HepG2 (cell line): ENCODE measurements around the gene TMEM204. TPM values are rescaled to one million over a fixed set of nuclear protein-coding genes. Genes with fewer than 3 reads are reported as not detected.

Experiments
- ATAC-seq: fragments of 200-7000 bp; cut with Tn5 transposase; 3 replicates; pipeline ENCODE4 v1.9.1; 2020; ENCODE audit warnings: mild to moderate bottlenecking, moderate library complexity
- BruUV-seq: library from RNA; stranded (reverse); fragments of 400-500 nt; replicated peaks from 2 replicates; lab custom pipeline; 2021; lab: Mats Ljungman, UMichigan
- CTCF ChIA-PET: fragments of 300-600 bp; formaldehyde crosslinking; extraction: SDS; loops from one replicate; lab custom pipeline; 2021; ENCODE audit warnings: low total read pairs, inconsistent platforms, low intra/inter-chr PET ratio; lab: Yijun Ruan, JAX
- POLR2A ChIA-PET: fragments of 350-600 bp; sonication (Branson Sonifier 250); formaldehyde crosslinking; loops from one replicate; lab custom pipeline; 2020; ENCODE audit warnings: antibody characterized with exemption, inconsistent platforms; lab: Yijun Ruan, JAX
- DNase-seq: peaks from one replicate; pipeline ENCODE4 v3.0.0-alpha.2; 2015; ENCODE audit warnings: low spot score
- FAIRE-seq: peaks from 3 replicates; lab custom pipeline; 2011; peaks lifted over from hg19 to GRCh38; lab: Jason Lieb, UNC
- H2AFZ ChIP-seq: one replicate; pipeline ENCODE4 v1.6.1; 2011; ENCODE audit warnings: low read length, inconsistent platforms
- H3K27ac ChIP-seq: fragments of 300-600 bp; 3 replicates; pipeline ENCODE4 v1.8.0; 2011; ENCODE audit warnings: mixed run types, mild to moderate bottlenecking, mixed read lengths, low read length, inconsistent platforms; ENCODE audit not compliant: insufficient read depth; ENCODE audit errors: extremely low read length
- H3K27me3 ChIP-seq, 2 experiments: fragments of 200-600 bp in 1 of 2; 2 replicates in 1 of 2; 3 replicates in 1 of 2; pipeline versions ENCODE4 v1.6.0 to v1.8.0; 2011; ENCODE audit warnings: low read length in 2 of 2, mild to moderate bottlenecking in 2 of 2, moderate library complexity in 2 of 2, inconsistent platforms in 1 of 2; ENCODE audit not compliant: insufficient read depth in 2 of 2, control insufficient read depth in 1 of 2
- H3K36me3 ChIP-seq, 2 experiments: fragments of 200-600 bp in 1 of 2; replicated peaks in 1 of 2; 2 replicates in 1 of 2; 3 replicates in 1 of 2; pipeline versions ENCODE4 v1.5.1 to v1.8.0; 2011; ENCODE audit warnings: low read length in 2 of 2, inconsistent platforms in 1 of 2; ENCODE audit not compliant: insufficient read depth in 2 of 2, control insufficient read depth in 1 of 2
- H3K4me1 ChIP-seq: 2 replicates; pipeline ENCODE4 v1.5.1; 2012; ENCODE audit warnings: low read length, inconsistent platforms; ENCODE audit not compliant: insufficient read depth
- H3K4me2 ChIP-seq: 2 replicates; pipeline ENCODE4 v1.6.0; 2011; ENCODE audit warnings: low read depth, low read length, inconsistent platforms
- H3K4me3 ChIP-seq, 3 experiments: fragments of 200-600 bp in 1 of 3; sonication (generic), shearing (Covaris generic) in 1 of 3; replicated peaks in 1 of 3; 2 replicates each; pipeline ENCODE4 v1.5.1; 2011 to 2016; ENCODE audit warnings: low read length in 3 of 3, inconsistent platforms in 2 of 3, low read depth in 2 of 3, mild to moderate bottlenecking in 2 of 3, control low read depth in 1 of 3, mixed read lengths in 1 of 3; ENCODE audit not compliant: insufficient read depth in 1 of 3
- H3K79me2 ChIP-seq: one replicate; pipeline ENCODE4 v1.6.1; 2011; ENCODE audit warnings: low read length, inconsistent platforms; ENCODE audit not compliant: insufficient read depth
- H3K9ac ChIP-seq: 2 replicates; pipeline ENCODE4 v1.6.0; 2011; ENCODE audit warnings: mild to moderate bottlenecking, low read depth, low read length, inconsistent platforms; ENCODE audit not compliant: insufficient read depth
- H3K9me3 ChIP-seq: 2 replicates; pipeline ENCODE4 v1.5.1; 2012; ENCODE audit warnings: mild to moderate bottlenecking, low read length
- H4K20me1 ChIP-seq: 2 replicates; pipeline ENCODE4 v1.6.0; 2011; ENCODE audit warnings: inconsistent platforms, mild to moderate bottlenecking, low read length, moderate library complexity; ENCODE audit not compliant: insufficient read depth
- GATAD1 ChIP-seq: IDR thresholded peaks from 2 replicates; pipeline ENCODE4 v1.6.1; 2016; ENCODE audit warnings: missing genetic modification reagents, missing compliant biosample characterization
- GTF2F1 ChIP-seq: fragments of 150-350 bp; IDR thresholded peaks from 2 replicates; pipeline ENCODE4 v1.6.1; 2014; ENCODE audit warnings: low read length
- KAT8 ChIP-seq: IDR thresholded peaks from 2 replicates; pipeline ENCODE4 v1.6.1; 2016; ENCODE audit warnings: missing genetic modification reagents, missing compliant biosample characterization
- NR3C1 ChIP-seq: sonication (generic); formaldehyde crosslinking; IDR thresholded peaks from 2 replicates; pipeline ENCODE4 v1.4.0; 2020; ENCODE audit warnings: missing genetic modification reagents
- PBX2 ChIP-seq: IDR thresholded peaks from 2 replicates; pipeline ENCODE4 v1.6.1; 2016; ENCODE audit warnings: control low read depth
- PHF20 ChIP-seq: sonication (generic); formaldehyde crosslinking; IDR thresholded peaks from 2 replicates; pipeline ENCODE4 v1.5.0; 2020; ENCODE audit warnings: mild to moderate bottlenecking, missing genetic modification reagents
- PLRG1 ChIP-seq: fragments of 450-650 bp; conservative IDR thresholded peaks from 2 replicates; pipeline ENCODE4 v1.6.1; 2016
- SYNCRIP ChIP-seq: fragments of 200-400 bp; formaldehyde crosslinking; IDR thresholded peaks from 2 replicates; pipeline ENCODE4 v1.6.1; 2018; ENCODE audit warnings: mild to moderate bottlenecking, low read depth, low read length; ENCODE audit not compliant: insufficient read depth
- THAP11 ChIP-seq: IDR thresholded peaks from 2 replicates; pipeline ENCODE4 v1.6.1; 2016; ENCODE audit warnings: missing biosample characterization, missing genetic modification reagents
- ZNF143 ChIP-seq: sonication (generic); formaldehyde crosslinking; IDR thresholded peaks from 2 replicates; pipeline ENCODE4 v1.4.0; 2020; ENCODE audit warnings: missing genetic modification reagents
- in situ Hi-C: cut with HindIII; loops from 2 replicates; pipeline ENCODE4 v1.10.0; 2017; ENCODE audit warnings: low pct_unique_long_range_greater_than_20kb; ENCODE audit not compliant: extremely low pct_ligation_motif_present
- intact Hi-C: fragments of 100-400 bp; cut with micrococcal nuclease; formaldehyde crosslinking; loops from one replicate; pipeline ENCODE4 v1.10.0; 2022; ENCODE audit not compliant: unreplicated experiment
- polyA plus RNA-seq, 8 experiments: library from polyadenylated mRNA; depleted of rRNA in 3 of 8; stranded (reverse) in 7 of 8; unstranded in 1 of 8; fragments of >200 nt; fragmentation: Illumina TruSeq in 4 of 8; extraction: Trizol in 4 of 8; gene quantifications; 2 replicates each; pipeline versions ENCODE4 v1.2.1 to v1.2.3, GENCODE V29; 2011 to 2016; ENCODE audit warnings: low read depth in 4 of 8, missing spikeins in 1 of 8, mixed read lengths in 1 of 8; ENCODE audit not compliant: insufficient read depth in 1 of 8
- total RNA-seq, 5 experiments: library from RNA; depleted of rRNA; stranded (reverse); fragments of >200 nt; fragmentation: Illumina TruSeq; extraction: Trizol; gene quantifications; 2 replicates each; pipeline ENCODE4 v1.2.3, GENCODE V29; 2016; ENCODE audit warnings: low read depth in 1 of 5
- TF ChIP-seq, protein P1 (sequence below): sonication (generic); formaldehyde crosslinking; IDR thresholded peaks from 2 replicates; pipeline ENCODE4 v1.5.1; 2020; ENCODE audit warnings: mild to moderate bottlenecking, missing genetic modification reagents, moderate library complexity

TMEM204 gene
- total and polyA plus RNA-seq, 2 of the 13 experiments (the other 11 are each of a cell fraction or from before 2014, with no cell fraction given), result not detected

GRCh38 chr16:1575578-1575977 is 42.1 kb downstream of the TMEM204 start:
- ATAC-seq, result no peak; the same call in 2 of the 3 replicates
- BruUV-seq, result no TSS peak
- H3K36me3 ChIP-seq, result peaks cover 2 to 14% of the 10 kb centered on the region in 2 experiments; a peak in 3 of 5 replicates
- in situ Hi-C loops, result no loop called here
- peaks cover 2% of the 10 kb centered on the region for H3K4me1 ChIP-seq
- no peaks in the 10 kb centered on the region for H4K20me1 ChIP-seq
- no peak for FAIRE-seq
- H3K79me2 ChIP-seq, result no peaks in the 10 kb centered on the region
- H3K27me3 ChIP-seq, result no peaks in the 10 kb centered on the region
- no peak overlapping the region for H3K27ac ChIP-seq
- peak; percentile 9 for DNase-seq
- POLR2A ChIA-PET, result interaction anchor here (0.7 kb wide), 1 partner anchor 456 kb away, joined by 3 read pairs; no protein-coding TSS in a partner anchor
- no peak overlapping the region for H2AFZ ChIP-seq
- no peak overlapping the region for H3K9ac ChIP-seq
- H3K4me3 ChIP-seq, result no peak overlapping the region
- H3K9me3 ChIP-seq, result no peaks in the 10 kb centered on the region
- TF ChIP-seq PHF20 (CRISPR knock-in tag) (peak; percentile 63; the same call in 1 of the 2 replicates), GTF2F1 (no peak), PBX2 (CRISPR knock-in tag) (no peak), GATAD1 (CRISPR knock-in tag) (peak; percentile 66), NR3C1 (CRISPR knock-in tag) (no peak), KAT8 (CRISPR knock-in tag) (0 out of 2 replicates have a peak, but pooled peaks have one; percentile 19), ZNF143 (CRISPR knock-in tag) (peak; percentile 93), PLRG1 (no peak), SYNCRIP (no peak), THAP11 (CRISPR knock-in tag) (0 out of 2 replicates have a peak, but pooled peaks have one; percentile 13)
- TF ChIP-seq, protein P1, sequence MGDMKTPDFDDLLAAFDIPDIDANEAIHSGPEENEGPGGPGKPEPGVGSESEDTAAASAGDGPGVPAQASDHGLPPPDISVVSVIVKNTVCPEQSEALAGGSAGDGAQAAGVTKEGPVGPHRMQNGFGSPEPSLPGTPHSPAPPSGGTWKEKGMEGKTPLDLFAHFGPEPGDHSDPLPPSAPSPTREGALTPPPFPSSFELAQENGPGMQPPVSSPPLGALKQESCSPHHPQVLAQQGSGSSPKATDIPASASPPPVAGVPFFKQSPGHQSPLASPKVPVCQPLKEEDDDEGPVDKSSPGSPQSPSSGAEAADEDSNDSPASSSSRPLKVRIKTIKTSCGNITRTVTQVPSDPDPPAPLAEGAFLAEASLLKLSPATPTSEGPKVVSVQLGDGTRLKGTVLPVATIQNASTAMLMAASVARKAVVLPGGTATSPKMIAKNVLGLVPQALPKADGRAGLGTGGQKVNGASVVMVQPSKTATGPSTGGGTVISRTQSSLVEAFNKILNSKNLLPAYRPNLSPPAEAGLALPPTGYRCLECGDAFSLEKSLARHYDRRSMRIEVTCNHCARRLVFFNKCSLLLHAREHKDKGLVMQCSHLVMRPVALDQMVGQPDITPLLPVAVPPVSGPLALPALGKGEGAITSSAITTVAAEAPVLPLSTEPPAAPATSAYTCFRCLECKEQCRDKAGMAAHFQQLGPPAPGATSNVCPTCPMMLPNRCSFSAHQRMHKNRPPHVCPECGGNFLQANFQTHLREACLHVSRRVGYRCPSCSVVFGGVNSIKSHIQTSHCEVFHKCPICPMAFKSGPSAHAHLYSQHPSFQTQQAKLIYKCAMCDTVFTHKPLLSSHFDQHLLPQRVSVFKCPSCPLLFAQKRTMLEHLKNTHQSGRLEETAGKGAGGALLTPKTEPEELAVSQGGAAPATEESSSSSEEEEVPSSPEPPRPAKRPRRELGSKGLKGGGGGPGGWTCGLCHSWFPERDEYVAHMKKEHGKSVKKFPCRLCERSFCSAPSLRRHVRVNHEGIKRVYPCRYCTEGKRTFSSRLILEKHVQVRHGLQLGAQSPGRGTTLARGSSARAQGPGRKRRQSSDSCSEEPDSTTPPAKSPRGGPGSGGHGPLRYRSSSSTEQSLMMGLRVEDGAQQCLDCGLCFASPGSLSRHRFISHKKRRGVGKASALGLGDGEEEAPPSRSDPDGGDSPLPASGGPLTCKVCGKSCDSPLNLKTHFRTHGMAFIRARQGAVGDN (CRISPR knock-in tag), result 0 out of 2 replicates have a peak, but pooled peaks have one; percentile 14
- CTCF ChIA-PET, result no interaction called here
- intact Hi-C loops, result no loop called here
- H3K4me2 ChIP-seq, result no peak overlapping the region
